ENCODE data around the gene VSTM2A.

The VSTM2A gene

GRCh38 chr7:54615537-54615936 lies 73.4 kb downstream of the VSTM2A start:
- DNase-seq (ENCODE audit: low read depth in 2 of 2): no peak
